Gastroesophageal sphincter (tissue), 3 donors: ENCODE results near the gene ITPK1.

Experiments
- CTCF ChIP-seq, 4 experiments: fragments of 200-600 bp in 2 of 4; fragments of 450-650 bp in 2 of 4; sonication (generic) in 1 of 4; IDR thresholded peaks; one replicate each; pipeline ENCODE4 v1.5.1; 2017 to 2019; ENCODE audit warnings: antibody characterized with exemption in 4 of 4, mild to moderate bottlenecking in 2 of 4, moderate library complexity in 2 of 4
- EP300 ChIP-seq: sonication (generic); formaldehyde crosslinking; IDR thresholded peaks from one replicate; pipeline ENCODE4 v1.6.1; 2017; ENCODE audit warnings: antibody characterized with exemption, mild to moderate bottlenecking
- POLR2A ChIP-seq, 2 donors: fragments of 450-650 bp; IDR thresholded peaks; one replicate each; pipeline ENCODE4 v1.6.1; 2017; ENCODE audit warnings: antibody characterized with exemption in 2 of 2, mild to moderate bottlenecking in 2 of 2, moderate library complexity in 1 of 2
- POLR2AphosphoS5 ChIP-seq: sonication (generic); formaldehyde crosslinking; IDR thresholded peaks from one replicate; pipeline ENCODE4 v1.6.1; 2017; ENCODE audit warnings: antibody characterized with exemption

- TF ChIP-seq CTCF (IDR thresholded peaks at IDR 0.05) (no peak), EP300 (no peak), POLR2A (IDR thresholded peaks at IDR 0.05) (no peak), POLR2AphosphoS5 (no peak)
Measured at GRCh38 chr14:93010522-93011140, 105.1 kb downstream of the ITPK1 start.
